ENCODE data around the gene LPP. TPM values are rescaled to one million over a fixed set of nuclear protein-coding genes. Genes with fewer than 3 reads are reported as not detected.

LPP gene
- total and polyA plus RNA-seq, 2 of the 4 experiments (the other 2 are of a cell fraction), result 16.0 to 130 TPM

- Histone ChIP-seq H3K27ac (ENCODE audit: insufficient read depth, low read length) (no peak overlapping the region), H2BK5ac (ENCODE audit: low read depth, low read length, poor library complexity, severe bottlenecking) (no peak overlapping the region), H2AK5ac (ENCODE audit: low read depth, low read length) (no peak overlapping the region), H2AK9ac (replicated peaks; ENCODE audit: low read depth, low read length, poor library complexity) (no peak overlapping the region), H4K91ac (ENCODE audit: insufficient read depth, low read depth, low read length) (no peak overlapping the region), H3K23ac (ENCODE audit: low read depth, low read length) (no peak overlapping the region), H4K5ac (ENCODE audit: low read depth, low read length) (no peak overlapping the region), H3K9me1 (ENCODE audit: insufficient read depth, low read length) (peaks cover 3% of the 10 kb centered on the region; the same call in 1 of the 2 replicates), H2AFZ (replicated peaks; ENCODE audit: low read length, poor library complexity) (no peak overlapping the region), H2BK15ac (ENCODE audit: low read depth, low read length) (no peak overlapping the region), H3K4me1 (ENCODE audit: control insufficient read depth, insufficient read depth, low read length) (peaks cover 9% of the 10 kb centered on the region), H3K79me1 (ENCODE audit: low read depth in 1 of 2, low read length in 2 of 2) (peaks cover 31 to 45% of the 10 kb centered on the region in 2 experiments), H3K18ac (ENCODE audit: low read depth, low read length) (no peak overlapping the region), H3K4me3 (ENCODE audit: insufficient read depth, low read depth, low read length) (no peak overlapping the region), H2BK120ac (ENCODE audit: low read depth, low read length) (no peak overlapping the region), H4K20me1 (ENCODE audit: insufficient read depth, low read length) (no peaks in the 10 kb centered on the region; the same call in 1 of the 2 replicates), H3K14ac (replicated peaks; ENCODE audit: low read depth, low read length) (no peak overlapping the region), H3K4ac (ENCODE audit: low read depth, low read length) (no peak overlapping the region), H3K9ac (ENCODE audit: low read depth, low read length) (no peak overlapping the region), H3K27me3 (ENCODE audit: control insufficient read depth, insufficient read depth, low read length) (no peaks in the 10 kb centered on the region), H4K8ac (ENCODE audit: low read depth in 2 of 2, low read length in 2 of 2) (no peak overlapping the region), H3K4me2 (ENCODE audit: low read depth, low read length) (no peak overlapping the region), H3K9me3 (ENCODE audit: control insufficient read depth, insufficient read depth, low read length) (no peaks in the 10 kb centered on the region), H2BK20ac (ENCODE audit: low read depth, low read length) (no peak overlapping the region), H3K36me3 (ENCODE audit: control insufficient read depth, insufficient read depth, low read length) (no peaks in the 10 kb centered on the region), H3K56ac (ENCODE audit: extremely low read depth, insufficient read depth, low read length) (no peak overlapping the region)
- ChIA-PET CTCF (no interaction called here), POLR2A (ENCODE audit: unreplicated experiment) (no interaction called here)
- no CpG with 5 or more reads among the region's 3 CpGs for WGBS, 2 experiments (ENCODE audit: extremely low coverage in 2 of 2, insufficient read length in 1 of 2)
- no peak for DNase-seq
- dilution Hi-C loops (cut with HindIII; ENCODE audit: low sequenced_read_pairs, unreplicated experiment), result no loop called here
- no peak for TF ChIP-seq CEBPB (IDR thresholded peaks at IDR 0.05; ENCODE audit: low read depth, low read length)
- TF ChIP-seq BHLHE40 (IDR thresholded peaks at IDR 0.05; ENCODE audit: low read depth, low read length), result no peak
- no peak for TF ChIP-seq SMC3 (IDR thresholded peaks at IDR 0.05; ENCODE audit: low read depth, low read length)
- TF ChIP-seq MXI1 (IDR thresholded peaks at IDR 0.05; ENCODE audit: borderline replicate concordance, low read depth, low read length), result no peak
- TF ChIP-seq RAD21 (IDR thresholded peaks at IDR 0.05; ENCODE audit: low read length), result no peak
- no peak for TF ChIP-seq USF2 (IDR thresholded peaks at IDR 0.05; ENCODE audit: low read depth, low read length)
- TF ChIP-seq NFE2L2 (IDR thresholded peaks at IDR 0.05; ENCODE audit: low read depth, low read length), result no peak
- TF ChIP-seq CHD1 (IDR thresholded peaks at IDR 0.05; ENCODE audit: low read depth, low read length), result no peak
- no peak for TF ChIP-seq RFX5 (IDR thresholded peaks at IDR 0.05; ENCODE audit: low read depth, low read length)
- no peak for TF ChIP-seq MAZ (IDR thresholded peaks at IDR 0.05; ENCODE audit: borderline replicate concordance, low read depth, low read length)
- no peak for TF ChIP-seq POLR2A (IDR thresholded peaks at IDR 0.05; ENCODE audit: low read depth, low read length)
- no peak for TF ChIP-seq CTCF (conservative IDR thresholded peaks at IDR 0.05; ENCODE audit: low read depth, low read length)
- TF ChIP-seq RCOR1 (IDR thresholded peaks at IDR 0.05; ENCODE audit: insufficient replicate concordance, low read length), result no peak
- TF ChIP-seq FOS (IDR thresholded peaks at IDR 0.05; ENCODE audit: low read depth, low read length), result no peak
- TF ChIP-seq ELK1 (IDR thresholded peaks at IDR 0.05; ENCODE audit: borderline replicate concordance, low read depth, low read length), result no peak
- no peak for TF ChIP-seq MAFK (IDR thresholded peaks at IDR 0.05; ENCODE audit: low read depth, low read length)
- in situ Hi-C loops (cut with MboI; ENCODE audit: low sequenced_read_pairs), result no loop called here
- no TSS peak for BruUV-seq (replicated peaks)
- ATAC-seq (ENCODE audit: low read depth), result no peak
- intact Hi-C loops (cut with micrococcal nuclease), result no loop called here
These were observed 444.9 kb downstream of the LPP start for GRCh38 chr3:188598894-188599293.
